K562 (cell line): ENCODE data around the gene ATP8B2. TPM values are rescaled to one million over a fixed set of nuclear protein-coding genes. Genes with fewer than 3 reads are reported as not detected.

Experiments used
- CAMTA2 ChIP-seq: fragments of 250-450 bp; sonication (Bioruptor Pico); conservative IDR thresholded peaks from 2 replicates; pipeline ENCODE4 v1.5.1; 2022
- CEBPZ ChIP-seq: fragments of 150-350 bp; IDR thresholded peaks from 2 replicates; pipeline ENCODE4 v1.6.1; 2014; ENCODE audit warnings: low read depth, mild to moderate bottlenecking, low read length, borderline replicate concordance
- E2F5 ChIP-seq: sonication (generic); formaldehyde crosslinking; IDR thresholded peaks from 2 replicates; pipeline ENCODE4 v1.8.0; 2022; ENCODE audit warnings: mild to moderate bottlenecking, missing genetic modification reagents
- E2F8 ChIP-seq: fragments of 450-650 bp; IDR thresholded peaks from 2 replicates; pipeline ENCODE4 v1.7.1; 2018; ENCODE audit warnings: mild to moderate bottlenecking, low read depth; ENCODE audit not compliant: partially characterized antibody
- HMGN3 ChIP-seq: IDR thresholded peaks from 2 replicates; pipeline ENCODE4 v1.6.1; 2011; ENCODE audit warnings: borderline replicate concordance, low read depth, mild to moderate bottlenecking, mixed read lengths, low read length; ENCODE audit not compliant: insufficient read length; ENCODE audit errors: extremely low read depth
- MAFF ChIP-seq: IDR thresholded peaks from 2 replicates; pipeline ENCODE4 v1.6.1; 2012; ENCODE audit warnings: low read length, improper control_type of control experiment
- MITF ChIP-seq: IDR thresholded peaks from 2 replicates; pipeline ENCODE4 v1.6.1; 2014; ENCODE audit warnings: antibody characterized with exemption
- MYBL2 ChIP-seq, 2 experiments: fragments of 450-650 bp in 1 of 2; sonication (generic) in 1 of 2; formaldehyde crosslinking in 1 of 2; IDR thresholded peaks; 2 replicates each; pipeline versions ENCODE4 v1.6.1 to v1.8.1; 2017 to 2022; ENCODE audit warnings: borderline replicate concordance in 1 of 2, inconsistent platforms in 1 of 2, low read depth in 1 of 2, mild to moderate bottlenecking in 1 of 2, missing genetic modification reagents in 1 of 2, moderate library complexity in 1 of 2
- PHB ChIP-seq: fragments of 250-450 bp; sonication (Bioruptor Pico); IDR thresholded peaks from 2 replicates; pipeline ENCODE4 v1.5.0; 2021
- POLR2AphosphoS2 ChIP-seq: IDR thresholded peaks from 2 replicates; pipeline ENCODE4 v1.6.1; 2012; ENCODE audit warnings: low read length, improper control_type of control experiment
- U2AF2 ChIP-seq: fragments of 200-400 bp; formaldehyde crosslinking; optimal IDR thresholded peaks from 2 replicates; pipeline ENCODE3; 2017; ENCODE audit warnings: low read depth, mild to moderate bottlenecking, low read length
- ZHX1 ChIP-seq: fragments of 150-350 bp; conservative IDR thresholded peaks from 2 replicates; pipeline ENCODE4 v1.6.1; 2014; ENCODE audit warnings: low read length
- ZNF277 ChIP-seq: fragments of 250-450 bp; sonication (Bioruptor Pico); IDR thresholded peaks from 2 replicates; pipeline ENCODE4 v1.8.0; 2022; ENCODE audit warnings: inconsistent platforms, mild to moderate bottlenecking, moderate library complexity, borderline replicate concordance
- ZNF561 ChIP-seq: fragments of 450-650 bp; formaldehyde crosslinking; conservative IDR thresholded peaks from 2 replicates; pipeline ENCODE4 v1.4.0; 2020; ENCODE audit warnings: mild to moderate bottlenecking, moderate library complexity
- polyA plus RNA-seq, 8 experiments: library from polyadenylated mRNA; depleted of rRNA in 4 of 8; stranded (reverse) in 5 of 8; unstranded in 3 of 8; fragments of >200 nt; fragmentation: Nextera tagmentation in 2 of 8; fragmentation: Illumina TruSeq in 1 of 8; extraction: Ambion mirVana in 2 of 8; extraction: Trizol in 1 of 8; gene quantifications; 2 replicates each; pipeline versions ENCODE4 v1.2.1 to v1.2.3, GENCODE V29; 2011 to 2014; ENCODE audit warnings: inconsistent platforms in 1 of 8, missing spikeins in 1 of 8
- total RNA-seq, 7 experiments: library from RNA; depleted of rRNA in 6 of 7; stranded (reverse); fragments of >200 nt in 6 of 7; fragmentation: Illumina TruSeq in 2 of 7; extraction: Trizol in 2 of 7; gene quantifications; 2 replicates each; pipeline versions ENCODE4 v1.2.1 to v1.2.3, GENCODE V29; 2011 to 2021; ENCODE audit warnings: low replicate concordance in 1 of 7

Gene ATP8B2
- total and polyA plus RNA-seq, 9 of the 15 experiments (the other 6 are each of a cell fraction or from before 2014, with no cell fraction given) = 0.27 to 33.2 (median 18.4) TPM

- no peak for TF ChIP-seq CEBPZ
- TF ChIP-seq PHB = no peak
- TF ChIP-seq U2AF2 = no peak
- TF ChIP-seq MYBL2 (IDR thresholded peaks at IDR 0.05; ENCODE audit: low read depth) = no peak
- no peak for TF ChIP-seq MYBL2 (CRISPR knock-in tag; IDR thresholded peaks at IDR 0.05; ENCODE audit: borderline replicate concordance)
- TF ChIP-seq E2F5 (CRISPR knock-in tag) = no peak
- no peak for TF ChIP-seq HMGN3
- TF ChIP-seq ZNF561 (CRISPR knock-in tag) = no peak
- TF ChIP-seq MAFF = no peak
- no peak for TF ChIP-seq POLR2AphosphoS2
- no peak for TF ChIP-seq ZHX1
- no peak for TF ChIP-seq MITF
- no peak for TF ChIP-seq ZNF277 (CRISPR knock-in tag)
- TF ChIP-seq CAMTA2 = no peak
- no peak for TF ChIP-seq E2F8
These were observed 28.2 kb downstream of the ATP8B2 start (continued) for GRCh38 chr1:154353460-154353904.
